H1 (cell line): ENCODE data around the gene CCNG2. TPM values are rescaled to one million over a fixed set of nuclear protein-coding genes. Genes with fewer than 3 reads are reported as not detected.

Experiments used
- CHD2 ChIP-seq: IDR thresholded peaks from 2 replicates; pipeline ENCODE4 v1.6.1; 2012; ENCODE audit warnings: low read length, improper control_type of control experiment
- GABPA ChIP-seq: IDR thresholded peaks from 2 replicates; pipeline ENCODE4 v1.6.1; 2011; ENCODE audit warnings: mild to moderate bottlenecking, low read length, moderate library complexity, borderline replicate concordance; ENCODE audit not compliant: insufficient read depth
- RBBP5 ChIP-seq: IDR thresholded peaks from 2 replicates; pipeline ENCODE4 v1.7.1; 2012; ENCODE audit warnings: low read depth, mild to moderate bottlenecking, inconsistent platforms, low read length, moderate library complexity, borderline replicate concordance
- SP4 ChIP-seq: IDR thresholded peaks from 2 replicates; pipeline ENCODE4 v1.6.1; 2012; ENCODE audit warnings: low read length, inconsistent platforms
- polyA plus RNA-seq, 7 experiments: library from polyadenylated mRNA; depleted of rRNA in 3 of 7; stranded (reverse) in 5 of 7; unstranded in 2 of 7; fragments of >200 nt in 5 of 7; fragments of 200-250 nt in 2 of 7; gene quantifications; 1 replicate in 5 of 7; 2 replicates in 1 of 7; 4 replicates in 1 of 7; pipeline versions ENCODE4 v1.2.1 to v1.2.3, GENCODE V29; 2011 to 2013; ENCODE audit warnings: missing spikeins in 2 of 7, mixed read lengths in 2 of 7
- total RNA-seq: library from RNA; stranded (reverse); fragmentation: NEBNext Ultra II Directional; extraction: Animal tissue kit (Norgen Biotek cat#: 25700); gene quantifications from 2 replicates; pipeline ENCODE4 v1.2.1, GENCODE V29; 2021

The CCNG2 gene
- total and polyA plus RNA-seq, 2 of the 8 experiments (the other 6 are each of a cell fraction or from before 2014, with no cell fraction given) = 3.5 to 13.9 TPM

- TF ChIP-seq GABPA (no peak), CHD2 (no peak), RBBP5 (no peak), SP4 (no peak)
Measured at GRCh38 chr4:77126809-77127208, 30.2 kb upstream of the CCNG2 start (continued).
